T-helper 2 cell treated with Interferon-gamma antibody and Interleukin-4, amounts not matched to agents 5 μg/mL and 100 μg/mL, for 36 hours (primary cell): ENCODE results near the gene PEAK3.

Source experiments
- DNase-seq: peaks from one replicate; pipeline ENCODE4 v3.0.0; 2021; ENCODE audit warnings: low spot score
- H3K27ac Mint-ChIP-seq: one replicate; pipeline ENCODE4 v1.8.0; 2021; ENCODE audit warnings: mild to moderate bottlenecking, mixed read lengths
- H3K27me3 Mint-ChIP-seq: one replicate; pipeline ENCODE4 v1.8.0; 2021; ENCODE audit warnings: low read depth, mixed read lengths
- H3K36me3 Mint-ChIP-seq: one replicate; pipeline ENCODE4 v1.8.0; 2021; ENCODE audit warnings: low read depth, mixed read lengths
- H3K4me1 Mint-ChIP-seq: one replicate; pipeline ENCODE4 v1.8.0; 2021; ENCODE audit warnings: low read depth, mixed read lengths
- H3K4me3 Mint-ChIP-seq: one replicate; pipeline ENCODE4 v1.8.0; 2022; ENCODE audit warnings: mild to moderate bottlenecking, moderate library complexity, mixed read lengths
- H3K9me3 Mint-ChIP-seq: one replicate; pipeline ENCODE4 v1.8.0; 2021; ENCODE audit warnings: mixed read lengths

Gene PEAK3

DNA sequence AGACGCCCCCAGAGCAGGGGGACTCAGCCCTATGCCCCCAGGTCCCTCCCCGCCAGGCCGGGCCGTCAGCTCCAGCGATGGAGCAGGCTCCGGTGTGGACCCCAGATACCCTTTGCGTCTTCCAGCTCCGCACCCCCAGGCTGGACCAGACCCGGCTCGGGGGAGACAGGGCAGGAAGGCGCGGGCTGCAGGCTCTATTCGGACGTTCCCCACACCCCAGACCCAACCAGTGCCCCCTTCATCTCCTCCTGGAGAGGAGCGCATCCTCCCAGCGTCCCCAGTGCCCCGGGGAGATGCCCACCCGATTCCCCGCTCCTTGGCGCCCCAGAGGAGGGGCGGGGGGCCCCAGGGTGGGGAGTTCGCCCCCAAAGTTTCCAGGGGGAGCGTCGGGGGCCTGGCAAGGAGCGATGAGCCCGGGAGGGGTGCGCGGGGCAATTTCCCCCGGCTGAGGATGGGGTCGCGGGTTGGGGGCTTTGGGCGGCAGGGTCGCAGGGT, 25.6 kb upstream of the PEAK3 start:
- DNase-seq: no peak
- no peaks in the 10 kb centered on the region for H3K9me3 Mint-ChIP-seq
- H3K36me3 Mint-ChIP-seq: no peaks in the 10 kb centered on the region
- peaks cover 6% of the 10 kb centered on the region for H3K4me1 Mint-ChIP-seq
- no peak overlapping the region for H3K27ac Mint-ChIP-seq
- peaks cover 63% of the 10 kb centered on the region for H3K27me3 Mint-ChIP-seq
- no peak overlapping the region for H3K4me3 Mint-ChIP-seq

DNA sequence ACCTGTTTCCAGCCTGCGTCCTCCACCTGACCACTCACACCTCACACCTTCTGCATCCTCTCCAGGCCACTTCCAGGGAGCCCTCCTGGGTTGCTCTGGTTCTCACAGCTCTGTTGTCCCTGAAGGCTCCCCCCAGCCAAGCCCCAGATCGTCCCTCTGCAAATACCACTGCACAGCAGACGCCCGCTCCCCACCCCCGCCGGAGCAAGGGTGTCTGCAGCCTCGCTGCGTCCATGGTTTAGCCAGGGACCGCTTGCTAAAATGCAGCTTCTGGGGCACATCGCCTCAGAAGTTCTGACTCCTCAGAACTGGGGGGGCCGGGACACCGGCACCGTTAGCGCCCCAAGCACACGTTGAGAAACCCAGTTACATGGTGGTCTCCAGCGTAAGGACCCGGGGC, 25.0 kb upstream of the PEAK3 start:
- Mint-ChIP-seq H3K9me3 (no peaks in the 10 kb centered on the region), H3K27me3 (peaks cover 66% of the 10 kb centered on the region), H3K4me1 (peaks cover 6% of the 10 kb centered on the region), H3K27ac (no peak overlapping the region), H3K4me3 (no peak overlapping the region), H3K36me3 (no peaks in the 10 kb centered on the region)
- no peak for DNase-seq

DNA sequence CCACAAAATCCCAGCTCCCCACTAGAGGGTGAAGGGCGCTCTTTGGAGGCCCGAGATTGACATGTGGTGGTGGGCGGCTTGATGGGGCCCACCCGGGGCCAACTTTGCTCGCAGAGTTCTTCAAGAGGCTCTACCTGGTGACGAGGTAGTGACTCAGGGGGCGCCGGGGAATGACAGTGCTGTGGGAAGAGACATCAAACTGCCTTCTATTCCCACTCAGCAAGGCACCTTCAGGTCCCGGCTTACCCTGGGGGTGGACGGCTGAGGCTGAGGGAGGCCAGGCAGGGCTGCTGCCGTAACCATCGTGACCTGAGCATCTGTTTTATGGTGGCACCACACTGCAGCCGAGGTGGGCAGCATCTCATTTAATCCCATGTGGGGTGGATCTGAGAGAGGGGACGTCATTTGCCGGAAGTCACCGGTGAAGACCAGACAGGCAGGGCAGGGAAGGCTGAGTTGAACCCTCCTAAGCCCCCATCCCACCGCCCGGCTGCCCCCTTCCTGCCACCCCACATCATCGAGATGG, 24.4 kb upstream of the PEAK3 start:
- DNase-seq: no peak

GRCh38 chr19:2305452-2306280, 23.7 kb upstream of the PEAK3 start:
- peaks cover 71% of the 10 kb centered on the region for H3K27me3 Mint-ChIP-seq
- H3K27ac Mint-ChIP-seq: no peak overlapping the region
- H3K4me1 Mint-ChIP-seq: peaks cover 6% of the 10 kb centered on the region
- DNase-seq: no peak
- no peaks in the 10 kb centered on the region for H3K36me3 Mint-ChIP-seq
- H3K4me3 Mint-ChIP-seq: no peak overlapping the region
- no peaks in the 10 kb centered on the region for H3K9me3 Mint-ChIP-seq

More for the DNA sequence above, 24.4 kb upstream of the PEAK3 start:
- Mint-ChIP-seq H3K27me3 (peaks cover 68% of the 10 kb centered on the region), H3K4me1 (peaks cover 6% of the 10 kb centered on the region), H3K9me3 (no peaks in the 10 kb centered on the region), H3K27ac (no peak overlapping the region), H3K4me3 (no peak overlapping the region), H3K36me3 (no peaks in the 10 kb centered on the region)

- H3K4me3 Mint-ChIP-seq: no peak overlapping the region
- no peak for DNase-seq
- H3K27me3 Mint-ChIP-seq: peaks cover 49% of the 10 kb centered on the region
- no peak overlapping the region for H3K27ac Mint-ChIP-seq
- H3K4me1 Mint-ChIP-seq: peaks cover 4% of the 10 kb centered on the region
- no peaks in the 10 kb centered on the region for H3K9me3 Mint-ChIP-seq
- no peaks in the 10 kb centered on the region for H3K36me3 Mint-ChIP-seq
These were observed 21.3 kb upstream of the PEAK3 start for GRCh38 chr19:2303211-2303798.

DNA sequence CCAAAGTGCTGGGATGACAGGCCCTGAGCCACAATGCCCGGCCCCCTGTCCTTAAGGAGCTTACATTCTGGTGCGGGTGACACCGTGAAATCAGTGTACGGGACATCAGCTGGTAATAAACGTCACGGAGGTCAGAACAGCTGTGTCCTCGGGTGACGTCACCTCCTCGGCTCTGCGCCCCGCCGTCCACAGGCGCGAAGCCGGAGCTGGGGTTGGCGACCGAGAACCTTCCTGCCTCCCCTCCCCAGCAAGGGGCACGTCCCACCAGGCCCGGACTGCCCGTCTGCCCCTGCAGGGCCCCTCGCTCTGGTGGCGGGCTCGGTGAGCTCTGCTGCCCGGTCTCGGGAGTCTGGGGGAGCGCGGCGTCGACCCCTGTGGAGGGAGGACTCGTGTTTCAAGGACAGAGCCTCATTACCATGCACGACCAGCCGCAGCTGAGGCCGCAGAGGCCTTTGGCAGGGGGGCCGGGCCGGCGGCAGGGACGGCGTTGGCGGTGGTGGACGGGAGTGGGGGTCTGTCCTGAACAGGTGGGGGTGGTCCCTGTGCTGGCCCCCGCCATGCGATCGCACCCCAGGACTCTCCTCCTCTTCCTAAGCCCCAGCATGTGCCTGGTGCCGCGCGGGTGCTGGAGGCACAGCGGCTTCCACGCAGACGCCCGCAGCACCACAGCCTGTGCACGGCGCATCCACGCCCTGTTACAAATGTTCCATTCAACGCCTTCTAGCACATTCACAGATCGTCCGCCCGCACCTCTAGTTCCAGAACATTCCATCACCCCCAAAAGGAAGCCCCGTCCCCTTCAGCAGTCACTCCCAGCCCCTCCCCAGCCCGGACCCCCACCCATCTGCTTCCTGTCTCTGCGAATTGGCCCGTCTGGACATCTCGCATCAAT, 20.6 kb upstream of the PEAK3 start:
- Mint-ChIP-seq H3K9me3 (no peaks in the 10 kb centered on the region), H3K27me3 (peaks cover 49% of the 10 kb centered on the region), H3K4me1 (peaks cover 4% of the 10 kb centered on the region), H3K36me3 (no peaks in the 10 kb centered on the region), H3K27ac (no peak overlapping the region), H3K4me3 (no peak overlapping the region)
- DNase-seq: no peak

GRCh38 chr19:2300533-2300932, 18.6 kb upstream of the PEAK3 start:
- Mint-ChIP-seq H3K4me1 (peaks cover 4% of the 10 kb centered on the region), H3K9me3 (no peaks in the 10 kb centered on the region), H3K27me3 (peaks cover 32% of the 10 kb centered on the region), H3K4me3 (no peak overlapping the region), H3K27ac (no peak overlapping the region), H3K36me3 (no peaks in the 10 kb centered on the region)
- no peak for DNase-seq

DNA sequence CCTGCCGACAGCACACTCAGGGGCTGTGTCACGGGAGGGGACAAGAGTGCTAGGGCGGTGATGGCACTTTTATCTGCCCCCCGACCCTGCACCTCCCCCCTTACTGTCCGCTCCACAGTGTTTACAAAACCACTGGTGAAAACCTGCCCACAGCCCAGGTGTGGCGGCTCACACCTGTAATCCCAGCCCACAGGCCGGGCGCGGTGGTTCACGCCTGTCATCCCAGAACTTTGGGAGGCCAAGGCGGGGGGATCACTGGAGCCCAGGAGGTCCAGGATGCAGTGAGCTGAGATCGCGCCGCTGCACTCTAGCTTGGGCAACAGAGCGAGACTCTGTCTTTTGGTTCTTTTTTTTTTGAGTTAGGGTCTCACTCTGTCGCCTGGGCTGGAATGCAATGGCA, 14.2 kb upstream of the PEAK3 start:
- Mint-ChIP-seq H3K27me3 (peaks cover 2% of the 10 kb centered on the region), H3K27ac (no peak overlapping the region)

GRCh38 chr19:2294687-2295335, 12.8 kb upstream of the PEAK3 start:
- Mint-ChIP-seq H3K27ac (no peak overlapping the region), H3K9me3 (no peaks in the 10 kb centered on the region), H3K4me3 (no peak overlapping the region), H3K27me3 (no peaks in the 10 kb centered on the region), H3K36me3 (peaks cover 23% of the 10 kb centered on the region), H3K4me1 (peaks cover 2% of the 10 kb centered on the region)
- no peak for DNase-seq

More for the DNA sequence above, 14.2 kb upstream of the PEAK3 start:
- Mint-ChIP-seq H3K4me3 (no peak overlapping the region), H3K36me3 (peaks cover 17% of the 10 kb centered on the region), H3K9me3 (no peaks in the 10 kb centered on the region), H3K4me1 (peaks cover 2% of the 10 kb centered on the region)
- DNase-seq: no peak

GRCh38 chr19:2291185-2291751, 9.3 kb upstream of the PEAK3 start:
- Mint-ChIP-seq H3K36me3 (peaks cover 26% of the 10 kb centered on the region), H3K27ac (no peak overlapping the region), H3K4me1 (peaks cover 17% of the 10 kb centered on the region), H3K4me3 (peak overlapping the region; percentile 79), H3K27me3 (no peaks in the 10 kb centered on the region), H3K9me3 (no peaks in the 10 kb centered on the region)
- DNase-seq: no peak

- peaks cover 26% of the 10 kb centered on the region for H3K36me3 Mint-ChIP-seq
- DNase-seq: no peak
- no peaks in the 10 kb centered on the region for H3K27me3 Mint-ChIP-seq
- H3K4me1 Mint-ChIP-seq: peaks cover 17% of the 10 kb centered on the region
- peak overlapping the region; percentile 79 for H3K4me3 Mint-ChIP-seq
- no peaks in the 10 kb centered on the region for H3K9me3 Mint-ChIP-seq
- H3K27ac Mint-ChIP-seq: peak overlapping the region; percentile 77
These were observed 8.6 kb upstream of the PEAK3 start for GRCh38 chr19:2290441-2291184.

DNA sequence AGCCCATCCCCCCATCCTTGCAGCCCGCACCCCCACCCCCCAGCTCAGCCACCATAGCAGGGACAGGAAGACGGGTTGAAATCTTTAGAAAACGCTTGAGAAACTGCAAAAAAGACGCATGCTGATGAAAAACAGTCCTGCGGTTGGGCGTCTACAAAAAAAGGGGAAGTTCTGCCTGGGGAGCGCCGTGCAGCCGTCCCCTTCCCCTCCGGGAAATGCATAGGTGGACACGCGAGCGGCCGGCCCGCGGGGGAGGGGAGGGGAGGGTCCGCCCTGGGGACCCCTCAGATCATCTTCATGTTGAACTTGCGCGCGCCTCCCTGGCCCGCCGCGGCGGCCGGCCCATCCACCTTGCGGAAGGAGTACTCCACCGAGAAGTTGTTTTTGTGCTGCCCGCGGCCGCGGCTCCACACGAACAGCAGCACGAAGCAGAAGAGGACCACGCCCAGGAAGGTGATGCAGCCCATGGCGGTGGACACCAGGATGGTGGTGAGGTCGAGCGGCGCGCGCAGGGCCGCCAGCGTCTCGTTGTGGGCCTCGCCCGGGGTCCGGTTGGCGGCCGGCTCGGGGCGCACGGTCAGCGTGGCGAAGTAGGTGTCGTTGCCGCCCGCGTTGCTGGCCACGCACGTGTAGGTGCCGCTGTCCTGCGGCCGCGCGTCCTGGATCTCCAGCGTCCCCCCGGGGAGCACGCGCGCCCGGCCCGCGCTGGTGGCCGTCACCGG, 7.9 kb upstream of the PEAK3 start:
- Mint-ChIP-seq H3K27me3 (no peaks in the 10 kb centered on the region), H3K4me1 (peaks cover 17% of the 10 kb centered on the region)

More for the DNA sequence above, 7.9 kb upstream of the PEAK3 start:
- Mint-ChIP-seq H3K36me3 (peaks cover 24% of the 10 kb centered on the region), H3K27ac (peak overlapping the region; percentile 98), H3K4me3 (peak overlapping the region; percentile 89), H3K9me3 (no peaks in the 10 kb centered on the region)
- DNase-seq: peak; percentile 61
